Stimulated activated naive CD4-positive, alpha-beta T cell treated with Interleukin-2 at 50 U/mL for 16 hours (primary cell): ENCODE results near the gene LHPP.

Experiments used
- DNase-seq: peaks from one replicate; lab custom pipeline; 2025; lab: John Stamatoyannopoulos, UW

LHPP gene

DNA sequence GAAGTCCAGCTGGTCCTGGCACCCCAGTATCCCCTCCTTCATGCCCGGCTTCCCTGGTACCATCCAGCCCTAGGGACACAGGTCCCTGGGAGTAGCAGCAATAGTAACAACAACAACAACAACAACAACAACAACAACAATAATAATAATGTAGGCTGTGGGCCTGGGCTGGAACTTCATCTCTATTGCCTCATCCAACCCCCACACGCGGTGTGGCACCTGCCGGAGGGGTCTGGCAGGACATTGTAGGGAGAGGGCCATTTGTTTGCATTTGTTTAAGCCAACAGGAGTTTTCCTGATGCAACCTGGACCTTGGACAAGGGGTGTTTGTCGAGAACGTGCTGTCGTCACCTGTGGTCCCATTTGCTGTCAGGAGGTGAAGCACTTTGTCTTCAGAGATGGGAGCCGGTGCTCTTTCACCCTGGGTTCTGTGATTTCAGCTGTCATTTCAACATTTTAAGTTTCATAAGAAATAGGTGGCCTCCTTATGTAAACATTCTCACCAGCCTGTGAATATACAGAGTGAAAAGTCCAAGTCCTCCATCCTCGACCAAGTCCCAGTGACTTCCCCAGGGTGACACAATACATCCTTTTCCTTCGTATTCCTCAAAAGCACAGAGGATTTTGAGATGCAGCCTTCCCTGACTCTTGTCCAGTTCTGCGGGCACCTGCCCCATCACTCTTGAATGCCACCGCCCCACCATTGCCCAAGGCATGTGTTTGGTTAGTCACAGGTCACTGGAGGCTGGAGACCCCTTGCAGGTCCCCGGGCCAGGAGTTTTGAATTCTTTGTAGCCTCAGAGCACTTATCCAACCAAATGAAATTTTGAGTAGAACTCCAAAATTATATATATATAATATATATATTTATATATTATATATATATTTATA is 9.2 kb downstream of the LHPP start:
- DNase-seq = no peak

DNA sequence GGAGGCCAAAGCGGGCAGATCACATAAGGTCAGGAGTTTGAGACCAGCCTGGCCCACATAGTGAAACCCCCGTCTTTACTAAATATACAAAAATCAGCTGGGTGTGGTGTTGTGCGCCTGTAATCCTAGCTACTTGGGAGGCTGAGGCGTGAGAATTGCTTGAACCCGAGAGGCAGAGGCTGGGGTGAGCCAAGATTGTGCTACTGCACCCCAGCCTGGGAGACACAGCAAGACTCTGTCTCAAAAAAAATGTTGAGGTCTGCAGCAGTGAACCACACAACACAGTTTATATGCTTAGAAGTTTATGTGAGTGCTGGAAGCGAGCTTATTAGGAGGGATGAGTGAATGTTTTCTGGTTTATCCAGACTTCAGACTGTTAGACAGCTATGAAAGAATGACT is 10.4 kb downstream of the LHPP start:
- no peak for DNase-seq

DNA sequence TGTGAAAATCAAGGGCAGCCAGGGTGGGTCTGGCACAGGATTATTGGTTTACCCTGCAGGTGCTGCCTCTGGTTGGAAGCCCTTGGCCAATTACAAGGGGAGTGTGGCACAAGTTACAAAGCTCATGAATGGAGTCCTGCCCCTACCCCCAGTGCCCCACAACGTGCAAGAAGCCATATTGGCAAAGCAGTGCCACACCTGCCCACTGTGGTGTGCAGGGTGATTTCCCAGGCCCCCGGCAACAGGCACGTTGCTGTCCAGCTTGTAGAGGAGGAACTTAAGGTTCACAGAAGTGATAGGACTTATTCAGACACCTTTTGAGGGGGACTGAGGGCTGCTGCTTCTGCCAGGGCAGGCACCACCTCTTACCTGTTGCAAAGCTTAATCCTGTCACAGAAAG is 11.4 kb downstream of the LHPP start:
- no peak for DNase-seq

DNA sequence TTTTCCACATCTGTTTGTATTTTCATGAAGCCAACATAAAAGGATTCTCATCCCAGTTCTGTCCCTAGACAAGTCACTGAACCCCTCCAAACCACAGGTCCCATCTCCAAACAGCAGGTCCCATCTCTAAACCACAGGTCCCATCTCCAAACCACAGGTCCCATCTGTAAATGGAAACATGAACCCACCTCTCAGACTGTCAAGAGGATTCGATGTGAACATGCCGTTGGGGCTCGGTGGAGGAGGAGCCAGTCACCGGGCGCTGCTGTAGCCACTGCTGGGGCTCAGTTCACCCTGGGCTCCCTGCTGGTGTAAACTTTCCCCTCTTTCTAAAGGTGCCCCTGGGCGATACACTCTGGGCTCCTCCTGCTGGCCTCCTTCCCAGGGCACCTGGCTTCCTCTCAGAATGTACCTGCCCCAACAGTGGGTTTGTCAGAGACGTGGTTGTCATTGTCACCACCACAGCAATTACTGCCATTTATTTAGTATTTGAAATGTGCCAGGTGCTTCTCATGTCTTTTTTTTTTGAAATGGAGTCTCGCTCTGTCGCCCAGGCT is 13.0 kb downstream of the LHPP start:
- DNase-seq = no peak

DNA sequence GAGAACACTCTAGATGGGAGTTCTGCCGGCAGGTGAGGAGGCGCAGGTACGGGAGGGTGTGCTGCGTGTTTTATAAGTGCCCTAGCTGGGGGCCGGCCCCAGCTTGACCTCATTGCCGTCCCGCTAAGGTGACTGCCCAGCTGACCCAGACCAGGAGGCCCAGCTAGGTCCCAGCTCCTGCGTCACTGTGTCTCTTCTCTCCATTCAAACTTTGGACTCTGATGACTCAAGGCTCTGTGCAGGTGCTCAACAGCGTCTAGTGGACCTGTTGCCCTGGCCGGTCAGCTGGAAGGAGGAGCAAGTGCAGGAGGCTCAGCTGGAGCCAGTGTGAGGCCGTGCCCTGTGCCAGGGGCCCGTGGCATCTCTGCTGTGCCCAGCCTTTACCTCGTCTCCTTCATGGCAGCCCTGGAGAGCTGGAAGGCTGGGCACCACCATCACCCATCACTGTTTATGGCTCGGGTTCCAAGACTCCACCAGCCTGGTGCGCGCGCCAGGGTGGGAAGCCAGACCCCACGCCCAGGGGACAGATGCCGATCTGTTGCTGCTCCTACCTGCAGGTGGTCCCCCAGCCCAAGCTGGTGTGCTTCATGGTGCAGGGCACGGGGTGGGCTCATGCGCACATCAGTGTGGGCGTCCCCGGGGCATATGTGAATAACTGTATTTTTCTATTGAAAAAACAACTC is 14.6 kb downstream of the LHPP start:
- no peak for DNase-seq

DNA sequence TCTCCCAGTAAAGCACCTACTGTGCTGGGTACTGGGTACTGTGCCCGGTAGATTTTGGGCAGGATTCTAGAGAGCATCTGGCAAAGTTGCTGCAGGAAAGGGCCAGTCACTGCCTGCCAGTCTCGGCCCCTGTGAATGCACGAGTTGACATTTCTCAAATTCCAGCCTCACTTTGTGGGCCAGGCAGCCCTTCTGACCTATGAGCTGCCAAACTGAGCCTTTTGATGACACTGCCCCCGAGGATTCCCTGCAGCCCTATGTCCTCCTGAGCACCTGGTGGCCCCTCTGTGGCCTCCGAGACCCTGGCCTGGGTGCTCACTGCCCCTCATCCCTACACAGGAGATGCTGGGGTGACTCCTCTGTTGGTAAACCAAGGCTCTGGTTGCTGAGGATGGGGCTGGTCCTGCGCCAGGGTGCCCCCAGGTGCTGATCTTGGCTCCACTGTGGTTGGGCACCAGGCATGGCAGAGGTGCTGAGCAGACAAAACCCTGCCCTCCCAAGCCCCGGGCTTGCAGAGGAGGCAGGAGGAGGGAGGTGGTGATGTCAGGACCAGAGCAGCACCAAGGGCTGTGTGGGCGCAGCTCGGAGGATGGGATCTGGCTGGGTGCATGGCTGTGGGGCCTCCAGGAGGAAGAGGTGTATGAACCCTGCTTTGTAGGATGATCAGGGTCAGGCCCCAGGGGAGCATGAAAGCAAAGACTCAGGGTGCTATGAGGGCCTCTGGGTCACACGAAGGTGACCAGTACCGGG is 16.2 kb downstream of the LHPP start:
- no peak for DNase-seq

DNA sequence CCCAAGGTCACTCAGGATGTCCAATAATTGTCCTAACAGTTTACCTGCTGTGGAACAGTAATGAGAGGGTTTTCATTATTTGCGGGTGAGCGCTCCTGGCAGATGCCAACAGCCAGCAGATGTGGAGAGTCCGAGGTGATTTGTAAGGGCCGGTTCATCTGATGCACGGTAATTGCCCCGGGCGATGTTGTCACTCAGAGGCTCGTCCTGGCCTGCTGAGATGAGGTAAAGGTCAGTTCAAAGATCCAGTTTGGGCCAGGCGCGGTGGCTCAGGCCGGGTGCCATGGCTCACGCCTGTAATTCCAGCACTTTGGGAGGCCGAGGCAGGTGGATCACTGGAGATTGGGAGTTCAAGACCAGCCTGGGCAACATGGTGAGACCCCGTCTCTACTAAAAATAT is 16.9 kb downstream of the LHPP start:
- no peak for DNase-seq

DNA sequence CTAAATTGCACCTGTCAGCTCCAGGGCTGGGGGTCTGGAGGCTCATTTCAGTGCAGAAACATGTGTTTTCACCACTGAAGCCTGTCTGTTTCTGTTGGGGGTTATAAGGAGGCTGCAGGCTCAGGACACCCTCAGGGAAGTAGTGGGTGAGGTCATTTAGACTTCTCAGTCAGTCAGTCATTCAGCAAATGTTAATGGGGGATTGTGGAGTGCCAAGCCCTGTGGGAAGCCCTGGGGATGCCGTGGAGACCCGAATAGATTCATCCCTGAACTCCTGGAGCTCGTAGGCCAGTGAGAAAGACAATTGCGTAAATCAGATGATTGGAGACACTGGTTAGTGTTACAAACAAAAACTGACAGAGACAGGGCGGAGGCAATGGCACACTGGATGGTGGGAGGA is 19.2 kb downstream of the LHPP start:
- no peak for DNase-seq

DNA sequence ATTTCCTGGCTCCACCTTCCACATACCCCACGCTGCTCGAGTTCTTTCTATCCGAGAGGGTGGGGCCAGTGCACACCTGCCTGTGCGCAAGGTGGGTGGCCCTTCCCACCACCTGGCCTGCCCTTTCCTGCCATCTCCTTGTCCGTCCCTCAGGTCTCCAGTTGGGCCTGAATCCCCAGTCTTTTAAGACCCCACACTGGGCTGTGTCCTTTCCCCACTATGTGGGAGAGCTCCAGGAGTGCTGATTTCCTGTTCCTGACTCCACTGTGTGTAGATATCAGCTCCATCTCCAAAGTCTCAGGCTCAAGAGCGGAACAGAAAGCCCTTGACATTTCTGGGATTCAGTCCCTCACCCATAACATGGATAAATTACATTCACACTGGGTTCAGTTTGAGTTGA is 20.1 kb downstream of the LHPP start:
- DNase-seq = no peak

DNA sequence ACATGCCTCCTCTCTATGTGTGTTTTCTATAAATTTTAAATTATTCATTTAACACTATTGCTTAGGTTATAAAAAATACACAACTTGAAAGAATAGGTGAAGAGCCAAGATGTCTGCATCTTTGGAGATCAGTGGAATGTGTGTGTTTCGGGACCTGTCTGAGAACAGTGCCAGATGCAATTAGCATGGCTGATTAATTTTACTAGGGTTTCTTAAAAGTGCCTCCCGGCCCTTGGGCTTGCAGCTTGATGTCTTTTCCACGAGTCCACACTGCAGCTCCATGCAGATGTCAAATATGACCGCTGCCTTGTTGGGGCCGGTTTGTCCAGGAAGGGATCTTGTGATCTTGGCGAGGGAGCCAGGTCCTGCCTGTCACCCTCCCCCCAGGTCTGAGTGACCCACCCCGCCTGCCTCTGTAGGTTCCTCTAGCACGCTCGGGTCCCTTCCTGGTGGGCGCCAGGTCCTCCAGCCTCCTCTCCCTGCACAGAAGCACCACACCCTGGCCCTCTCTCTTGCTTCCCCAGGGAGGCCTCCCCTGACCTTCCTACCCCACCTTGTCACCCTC is 20.7 kb downstream of the LHPP start:
- DNase-seq = no peak

DNA sequence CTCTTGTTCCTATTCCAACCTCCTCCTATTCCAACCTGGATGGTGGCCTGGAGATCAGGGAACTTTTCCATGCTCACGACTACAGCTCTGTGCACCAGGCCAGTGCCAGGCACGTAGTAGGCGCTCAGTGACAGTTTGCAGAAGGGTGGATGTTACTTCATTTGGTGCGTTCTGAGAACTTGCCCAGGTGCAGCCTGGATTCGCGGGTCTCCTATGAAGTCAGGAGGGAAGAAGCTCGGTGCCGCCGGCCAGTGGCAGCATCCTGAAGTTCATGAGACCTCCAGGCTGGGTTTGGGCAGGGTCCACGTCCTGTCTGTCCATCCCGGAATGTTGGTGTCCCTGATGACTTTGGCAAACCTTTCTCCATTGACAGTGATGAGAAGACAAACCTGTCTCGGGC is 21.3 kb downstream of the LHPP start:
- DNase-seq = no peak

DNA sequence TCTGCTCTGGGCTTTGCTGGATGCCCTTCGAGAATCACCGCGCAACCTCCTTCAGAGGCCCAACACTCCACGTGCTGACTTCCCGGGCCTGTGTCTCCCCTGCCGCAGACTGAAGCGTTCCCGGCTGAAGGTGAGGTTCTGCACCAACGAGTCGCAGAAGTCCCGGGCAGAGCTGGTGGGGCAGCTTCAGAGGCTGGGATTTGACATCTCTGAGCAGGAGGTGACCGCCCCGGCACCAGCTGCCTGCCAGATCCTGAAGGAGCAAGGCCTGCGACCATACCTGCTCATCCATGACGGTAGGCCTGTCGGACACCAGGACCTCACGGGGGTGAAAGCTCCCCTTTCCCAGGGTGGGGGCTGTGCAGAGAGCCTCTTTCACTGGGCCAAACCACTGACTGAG is 22.4 kb downstream of the LHPP start:
- no peak for DNase-seq

DNA sequence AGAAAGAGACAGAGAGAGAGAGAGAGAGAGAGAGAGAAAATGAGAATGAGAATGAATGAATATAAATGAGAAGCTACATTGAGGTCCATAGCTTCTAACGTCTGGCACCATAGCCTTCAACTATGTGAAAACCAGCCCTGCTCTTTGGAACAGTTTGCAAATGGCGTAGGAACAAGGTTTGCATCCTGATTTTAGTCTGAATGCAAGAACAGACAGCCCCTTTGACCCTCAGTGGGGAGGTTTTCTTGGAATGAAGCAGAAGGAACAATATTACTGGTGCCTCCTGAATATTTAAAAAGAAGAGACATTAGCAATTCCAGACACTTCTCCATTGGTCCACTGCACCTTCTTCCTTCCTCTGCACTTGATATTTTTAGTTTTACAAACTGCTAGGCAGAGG is 23.0 kb downstream of the LHPP start:
- no peak for DNase-seq

DNA sequence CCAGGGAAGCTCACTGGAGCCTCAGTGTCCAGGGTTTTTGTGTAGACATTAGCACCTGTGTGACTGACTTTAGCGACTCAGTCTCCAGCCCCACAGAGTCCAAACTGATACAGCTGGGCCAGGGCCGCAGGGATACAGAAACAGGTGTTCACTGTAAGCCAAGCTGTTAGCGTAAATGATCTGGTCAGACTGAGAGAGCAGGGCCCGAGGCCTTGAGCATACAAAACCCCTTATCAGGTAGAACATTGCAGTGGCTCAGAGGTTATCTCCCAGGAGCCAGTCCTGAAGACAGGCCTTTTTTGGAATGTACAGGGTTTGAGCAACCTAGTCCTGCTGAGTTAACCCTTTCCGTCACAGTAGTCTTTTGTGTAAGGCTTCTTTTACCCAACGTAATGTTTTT is 25.0 kb downstream of the LHPP start:
- no peak for DNase-seq

DNA sequence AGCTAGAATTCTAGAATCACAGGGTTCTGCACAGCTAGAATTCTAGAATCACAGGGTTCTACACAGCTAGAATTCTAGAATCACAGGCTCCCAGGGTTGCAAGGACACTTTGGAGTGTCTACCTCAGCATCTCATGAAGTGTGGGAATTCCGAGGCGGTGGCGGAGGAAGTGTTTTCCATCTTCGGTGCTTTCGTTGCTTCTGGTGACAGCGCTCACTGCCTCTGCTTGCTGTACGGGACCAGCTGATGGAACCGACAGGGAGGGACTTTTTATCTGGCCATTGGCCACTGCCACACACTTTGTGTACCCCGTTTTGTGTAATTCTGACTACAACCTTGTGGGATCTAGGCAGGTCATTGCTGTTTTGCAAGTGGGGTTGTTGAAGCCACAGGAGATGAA is 29.5 kb downstream of the LHPP start:
- no peak for DNase-seq

DNA sequence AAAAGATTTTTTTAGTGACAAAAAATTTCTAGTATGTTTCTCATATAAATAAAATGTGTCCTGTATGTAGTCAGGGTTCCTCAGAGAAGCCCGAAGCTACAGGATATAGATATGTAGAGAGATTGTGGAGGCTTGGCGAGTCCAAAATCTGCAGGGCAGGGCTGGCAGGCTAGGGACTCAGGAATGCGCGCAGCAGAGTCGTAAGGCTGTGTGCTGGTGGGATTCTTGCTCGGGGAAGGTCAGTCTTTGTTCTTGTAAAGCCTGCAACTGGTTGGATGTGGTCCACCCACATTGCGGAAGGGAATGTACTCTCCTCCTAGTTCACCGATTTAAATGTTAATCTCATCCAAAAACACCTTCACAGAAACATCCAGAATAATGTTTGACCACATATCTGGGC is 30.6 kb downstream of the LHPP start:
- DNase-seq = no peak

DNA sequence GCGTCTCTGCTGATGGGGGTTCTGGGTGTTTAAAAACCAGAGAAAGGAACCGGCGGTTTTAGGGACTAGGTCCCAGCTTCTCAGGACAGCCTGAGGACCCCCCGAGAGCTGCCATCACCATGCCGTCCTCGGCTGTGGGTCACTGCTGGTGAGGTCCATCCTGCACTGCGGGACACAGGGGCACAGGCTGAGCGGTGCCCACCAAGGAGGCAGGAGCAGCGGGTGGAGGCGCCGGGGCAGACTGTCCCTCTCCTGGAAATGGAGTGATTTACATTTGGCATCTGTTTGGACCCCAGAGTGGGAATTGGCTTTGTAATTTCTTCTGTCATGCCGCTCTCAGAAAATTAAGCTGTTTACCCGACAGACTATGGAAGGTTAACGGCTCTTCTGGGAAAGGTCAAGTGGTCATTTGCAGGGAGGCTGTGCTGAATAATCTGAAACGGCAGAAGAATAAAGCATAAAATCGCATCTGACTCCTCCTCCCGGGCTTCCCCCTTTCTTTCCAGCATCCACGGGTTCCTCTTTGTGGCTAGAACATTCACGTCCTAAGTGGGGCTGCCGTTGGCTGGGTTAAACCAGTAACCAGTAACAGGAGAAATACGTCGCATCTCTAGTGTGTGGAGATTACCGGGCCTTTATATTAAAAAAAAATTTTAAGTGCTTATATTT is 31.7 kb downstream of the LHPP start:
- DNase-seq = no peak

DNA sequence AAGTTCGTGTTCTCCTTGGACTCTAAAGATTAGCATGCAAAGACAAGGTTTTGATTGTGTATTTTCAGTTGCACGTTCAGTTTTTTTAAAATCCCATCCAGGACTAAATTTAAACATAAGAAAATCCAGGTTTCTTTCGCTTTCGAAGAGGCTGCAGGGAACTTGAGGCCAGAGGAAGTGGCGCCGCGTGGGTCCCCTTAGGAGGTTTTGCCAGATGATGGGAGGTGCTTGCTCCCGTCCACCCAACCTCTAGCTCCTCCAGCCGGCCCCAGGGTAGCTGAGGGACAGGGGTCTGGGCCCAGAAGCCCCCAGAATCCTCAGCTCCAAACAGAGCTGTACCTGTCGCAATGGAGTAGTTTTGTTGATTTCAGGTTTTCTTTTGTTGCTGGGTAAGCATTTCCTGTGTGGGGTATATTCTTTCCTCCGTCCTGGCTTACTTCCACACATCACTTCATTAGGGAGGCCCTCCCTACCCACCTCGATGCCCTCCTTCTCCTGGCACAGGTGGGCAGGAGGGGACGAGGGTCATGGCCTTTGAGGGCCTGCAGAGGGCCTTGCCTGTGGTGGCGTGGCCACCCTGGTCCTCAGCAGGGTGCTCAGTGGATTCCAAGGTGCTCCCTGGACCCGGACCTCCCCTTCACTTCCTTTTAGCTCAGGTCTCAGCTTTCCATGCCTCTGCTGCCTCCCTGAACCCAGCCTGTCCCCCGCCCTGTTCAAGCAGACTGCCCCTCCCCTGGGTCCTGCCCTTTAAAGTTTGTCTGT is 32.6 kb downstream of the LHPP start:
- DNase-seq = no peak

DNA sequence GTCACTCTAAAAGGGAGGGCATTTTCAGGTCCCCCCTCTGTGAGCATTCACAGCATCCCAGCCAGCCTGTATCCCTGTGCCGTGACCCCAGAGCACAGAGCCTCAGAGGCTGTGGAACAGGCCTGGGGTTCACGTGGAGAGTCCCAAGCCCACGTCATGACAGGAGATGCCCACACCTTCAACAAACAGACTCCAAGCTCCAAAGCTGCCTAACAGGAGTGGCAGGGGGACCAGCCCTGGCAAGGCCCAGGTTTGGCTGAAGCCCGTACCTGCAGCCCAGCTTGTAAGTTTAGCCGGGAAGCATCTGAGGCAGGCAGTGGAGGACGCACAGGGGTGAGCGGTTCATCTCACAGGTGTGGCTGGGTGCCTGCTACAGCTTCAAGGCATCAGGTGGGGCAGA is 33.5 kb downstream of the LHPP start:
- DNase-seq = no peak

DNA sequence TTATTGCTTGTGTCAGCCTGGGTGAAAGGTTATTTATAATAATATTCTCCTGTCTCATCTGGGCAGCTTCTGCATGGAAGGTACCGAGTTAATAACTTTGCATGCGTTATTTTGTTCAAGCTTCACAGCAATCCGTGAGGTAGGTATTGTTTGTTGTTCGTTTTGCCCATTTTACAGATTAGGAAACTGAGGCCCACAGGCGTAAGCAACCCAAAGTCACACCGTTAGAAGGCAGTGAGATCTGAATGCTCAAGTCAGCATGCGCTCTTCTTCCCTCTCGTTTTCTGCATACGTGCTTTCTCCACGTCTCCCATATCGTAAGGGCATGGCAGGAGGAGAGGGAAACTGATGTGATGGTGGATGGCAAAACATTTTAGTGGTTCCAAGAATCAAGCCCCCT is 34.1 kb downstream of the LHPP start:
- DNase-seq = no peak

DNA sequence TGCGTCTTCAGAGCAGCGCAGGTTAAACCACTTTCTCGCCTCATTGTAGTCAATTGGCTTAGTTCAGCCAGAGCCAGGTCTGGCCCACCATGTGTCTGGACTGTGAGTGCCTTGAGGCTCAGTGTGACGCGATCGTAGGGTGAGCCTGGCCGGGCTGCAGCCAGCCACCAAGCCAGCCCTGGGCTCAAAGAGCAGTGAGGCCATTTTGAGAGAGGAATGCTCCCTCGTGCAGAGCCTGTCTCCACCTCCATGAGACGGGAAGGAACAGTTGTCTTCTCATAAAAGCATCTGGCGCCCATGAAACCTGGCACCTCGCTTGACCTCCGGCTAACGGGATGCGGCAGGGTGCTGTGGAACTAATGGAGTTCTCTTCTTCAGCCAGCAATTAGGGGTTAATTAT is 34.5 kb downstream of the LHPP start:
- no peak for DNase-seq
